Measurements from ENCODE around the gene SP7. TPM values are rescaled to one million over a fixed set of nuclear protein-coding genes. Genes with fewer than 3 reads are reported as not detected.

The SP7 gene
- total and polyA plus RNA-seq, 11 donors = not detected

DNA sequence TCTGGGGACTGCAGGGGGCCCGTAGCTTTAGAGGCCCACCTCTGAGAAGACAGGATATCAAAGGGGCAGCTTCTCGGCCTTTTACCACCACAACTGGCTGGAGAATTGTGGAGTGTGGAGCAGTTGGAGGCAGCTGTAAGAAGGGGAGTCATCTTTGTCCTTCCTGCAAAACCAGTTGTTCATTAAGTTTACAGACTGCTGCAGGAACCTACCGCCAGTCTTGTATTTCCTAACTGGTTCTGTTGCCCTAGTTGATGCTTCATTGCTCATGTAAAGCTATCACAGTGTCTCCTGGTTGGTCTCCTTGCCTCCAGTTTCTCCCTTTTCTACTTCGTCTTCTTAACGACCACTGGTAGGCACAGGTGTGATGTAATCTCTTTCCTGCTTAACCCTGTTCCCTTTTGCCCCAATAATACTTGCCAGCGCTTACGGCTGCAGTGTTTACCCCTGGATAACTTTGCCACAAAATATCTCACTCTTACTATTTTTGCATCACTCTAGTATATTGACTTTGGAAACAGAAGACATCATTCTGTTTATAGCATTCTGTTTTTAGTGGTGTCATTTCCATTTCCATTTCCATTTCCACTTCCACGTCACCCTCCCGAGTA, 56.2 kb downstream of the SP7 start:
- 89 to 94% (median 93%) methylated on average over 8 to 9 of the region's 9 CpGs for WGBS, 4 donors
- no peaks in the 10 kb centered on the region for H3K4me1 ChIP-seq
- TF ChIP-seq POLR2A (IDR thresholded peaks at IDR 0.05) = no peak
- TF ChIP-seq, protein P1, sequence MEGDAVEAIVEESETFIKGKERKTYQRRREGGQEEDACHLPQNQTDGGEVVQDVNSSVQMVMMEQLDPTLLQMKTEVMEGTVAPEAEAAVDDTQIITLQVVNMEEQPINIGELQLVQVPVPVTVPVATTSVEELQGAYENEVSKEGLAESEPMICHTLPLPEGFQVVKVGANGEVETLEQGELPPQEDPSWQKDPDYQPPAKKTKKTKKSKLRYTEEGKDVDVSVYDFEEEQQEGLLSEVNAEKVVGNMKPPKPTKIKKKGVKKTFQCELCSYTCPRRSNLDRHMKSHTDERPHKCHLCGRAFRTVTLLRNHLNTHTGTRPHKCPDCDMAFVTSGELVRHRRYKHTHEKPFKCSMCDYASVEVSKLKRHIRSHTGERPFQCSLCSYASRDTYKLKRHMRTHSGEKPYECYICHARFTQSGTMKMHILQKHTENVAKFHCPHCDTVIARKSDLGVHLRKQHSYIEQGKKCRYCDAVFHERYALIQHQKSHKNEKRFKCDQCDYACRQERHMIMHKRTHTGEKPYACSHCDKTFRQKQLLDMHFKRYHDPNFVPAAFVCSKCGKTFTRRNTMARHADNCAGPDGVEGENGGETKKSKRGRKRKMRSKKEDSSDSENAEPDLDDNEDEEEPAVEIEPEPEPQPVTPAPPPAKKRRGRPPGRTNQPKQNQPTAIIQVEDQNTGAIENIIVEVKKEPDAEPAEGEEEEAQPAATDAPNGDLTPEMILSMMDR (IDR thresholded peaks at IDR 0.05) = no peak

GRCh38 chr12:53279283-53279869, 56.8 kb downstream of the SP7 start:
- H3K4me1 ChIP-seq = no peaks in the 10 kb centered on the region
- H3K27ac ChIP-seq = no peak overlapping the region
- peaks cover 0 to 39% (median 0%) of the 10 kb centered on the region in 9 donors for H3K36me3 ChIP-seq
- H3K4me3 ChIP-seq = no peak overlapping the region
- WGBS, 4 donors = 87 to 93% (median 91%) methylated on average over 2 to 3 of the region's 3 CpGs
- TF ChIP-seq POLR2A (IDR thresholded peaks at IDR 0.05) = no peak
- TF ChIP-seq, protein P1 (IDR thresholded peaks at IDR 0.05) = no peak
- H3K27me3 ChIP-seq = no peaks in the 10 kb centered on the region
- intact Hi-C loops (cut with DNase I) = no loop called here
- H3K9me3 ChIP-seq = no peaks in the 10 kb centered on the region
- ATAC-seq (no peak), DNase-seq (no peak)

More for the DNA sequence above, 56.2 kb downstream of the SP7 start:
- Histone ChIP-seq H3K27ac (no peak overlapping the region), H3K27me3 (no peaks in the 10 kb centered on the region), H3K9me3 (no peaks in the 10 kb centered on the region), H3K4me3 (no peak overlapping the region), H3K36me3 (peaks cover 0 to 41% (median 0%) of the 10 kb centered on the region in 9 donors)
- intact Hi-C loops (cut with DNase I) = no loop called here
- ATAC-seq (no peak), DNase-seq (no peak)

DNA sequence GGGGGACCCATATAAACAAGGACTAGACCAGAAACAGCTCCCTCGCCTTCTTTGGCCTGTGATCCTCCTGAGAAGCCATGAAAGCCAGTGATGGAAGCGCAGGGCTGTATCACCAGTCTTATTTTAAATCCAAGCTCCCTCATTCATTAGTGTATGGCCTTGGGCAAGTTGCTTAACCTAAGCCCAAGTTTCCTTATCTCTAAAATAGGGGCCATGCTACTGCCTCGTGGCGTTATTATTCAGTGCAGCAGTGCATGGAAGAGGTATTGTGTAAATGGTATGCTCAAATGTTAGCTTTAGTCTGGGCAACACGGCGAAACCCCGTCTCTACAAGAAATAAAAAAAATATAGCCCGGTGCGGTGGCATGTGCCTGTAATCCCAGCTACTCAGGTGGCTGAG, 58.2 kb downstream of the SP7 start:
- H3K9me3 ChIP-seq = no peaks in the 10 kb centered on the region
- WGBS, 4 donors = 94 to 98% (median 95%) methylated on average over 9 of the region's 9 CpGs
- no peaks in the 10 kb centered on the region for H3K27me3 ChIP-seq
- TF ChIP-seq POLR2A (IDR thresholded peaks at IDR 0.05) = no peak
- TF ChIP-seq, protein P1 (IDR thresholded peaks at IDR 0.05) = no peak
- ATAC-seq (no peak), DNase-seq (no peak)
- no peak overlapping the region for H3K27ac ChIP-seq
- H3K36me3 ChIP-seq = peaks cover 0 to 26% (median 0%) of the 10 kb centered on the region in 9 donors
- intact Hi-C loops (cut with DNase I) = no loop called here
- H3K4me1 ChIP-seq = no peaks in the 10 kb centered on the region
- H3K4me3 ChIP-seq = no peak overlapping the region

Other genes with a start within 250 kb of the SP7 start
- gene IGFBP6, start 238.7 kb downstream of the SP7 start, total RNA-seq = 100 to 1,000 TPM in 3 of 9 donors, 10 to 100 TPM in 6; 18.3 to 132 (median 42.6) TPM
- gene IGFBP6, start 238.7 kb downstream of the SP7 start, polyA plus RNA-seq = 10 to 100 TPM; 28.8 to 81.6 TPM
- gene SOAT2, start 232.9 kb downstream of the SP7 start, total RNA-seq = under 1 TPM in 2 of 9 donors, not detected in 7; 0.20 to 0.27 TPM
- gene SOAT2, start 232.9 kb downstream of the SP7 start, polyA plus RNA-seq = not detected
- 10 to 100 TPM in 7 of 9 donors, 1 to 10 TPM in 2; 4.8 to 27.4 (median 18.7) TPM for gene ZNF740, start 155.6 kb downstream of the SP7 start, total RNA-seq
- 1 to 10 TPM; 6.1 to 6.7 TPM for gene ZNF740, start 155.6 kb downstream of the SP7 start, polyA plus RNA-seq
- 10 to 100 TPM in 4 of 9 donors, 1 to 10 TPM in 5; 4.3 to 14.8 (median 8.2) TPM for gene CSAD, start 155.4 kb downstream of the SP7 start, total RNA-seq
- 10 to 100 TPM in 1 of 2 donors, 1 to 10 TPM in 1; 4.6 to 26.5 TPM for gene CSAD, start 155.4 kb downstream of the SP7 start, polyA plus RNA-seq
- gene ITGB7, start 129.1 kb downstream of the SP7 start, total RNA-seq = 10 to 100 TPM in 1 of 9 donors, 1 to 10 TPM in 5, under 1 TPM in 3; 0.12 to 11.6 (median 1.4) TPM
- gene ITGB7, start 129.1 kb downstream of the SP7 start, polyA plus RNA-seq = under 1 TPM; 0.50 to 0.75 TPM
- gene RARG, start 104.1 kb downstream of the SP7 start, total RNA-seq = 10 to 100 TPM in 7 of 9 donors, 1 to 10 TPM in 2; 6.4 to 22.5 (median 16.0) TPM
- gene RARG, start 104.1 kb downstream of the SP7 start, polyA plus RNA-seq = 10 to 100 TPM in 1 of 2 donors, 1 to 10 TPM in 1; 7.4 to 10.2 TPM
- 1 to 10 TPM in 2 of 9 donors, under 1 TPM in 7; 0.06 to 6.1 (median 0.43) TPM for gene ESPL1, start 68.1 kb downstream of the SP7 start, total RNA-seq
- under 1 TPM; 0.15 to 0.18 TPM for gene ESPL1, start 68.1 kb downstream of the SP7 start, polyA plus RNA-seq
- gene PFDN5, start 40.8 kb downstream of the SP7 start, total RNA-seq = 100 to 1,000 TPM; 289 to 380 (median 358) TPM
- 100 to 1,000 TPM; 529 to 979 TPM for gene PFDN5, start 40.8 kb downstream of the SP7 start, polyA plus RNA-seq
- 10 to 100 TPM; 32.1 to 37.0 (median 35.0) TPM for gene MYG1, start 36.7 kb downstream of the SP7 start, total RNA-seq
- 10 to 100 TPM; 45.5 to 58.6 TPM for gene MYG1, start 36.7 kb downstream of the SP7 start, polyA plus RNA-seq
- gene AAAS, start 14.7 kb downstream of the SP7 start, total RNA-seq = 10 to 100 TPM; 26.7 to 44.5 (median 37.1) TPM
- 10 to 100 TPM; 32.5 to 32.6 TPM for gene AAAS, start 14.7 kb downstream of the SP7 start, polyA plus RNA-seq
- gene SP1, start 43.8 kb upstream of the SP7 start, total RNA-seq = 10 to 100 TPM; 22.9 to 48.8 (median 34.7) TPM
- 10 to 100 TPM in 1 of 2 donors, 1 to 10 TPM in 1; 7.9 to 13.8 TPM for gene SP1, start 43.8 kb upstream of the SP7 start, polyA plus RNA-seq
- 1 to 10 TPM in 2 of 9 donors, under 1 TPM in 2, not detected in 5; 0.30 to 2.2 (median 0.78) TPM for gene AMHR2, start 87.5 kb upstream of the SP7 start, total RNA-seq
- under 1 TPM in 1 of 2 donors, not detected in 1; 0.57 TPM for gene AMHR2, start 87.5 kb upstream of the SP7 start, polyA plus RNA-seq
- gene PRR13, start 105.4 kb upstream of the SP7 start, total RNA-seq = 100 to 1,000 TPM in 1 of 9 donors, 10 to 100 TPM in 8; 25.7 to 100 (median 53.1) TPM
- gene PRR13, start 105.4 kb upstream of the SP7 start, polyA plus RNA-seq = 100 to 1,000 TPM in 1 of 2 donors, 10 to 100 TPM in 1; 39.5 to 121 TPM
- 100 to 1,000 TPM; 293 to 642 (median 559) TPM for gene PCBP2, start 115.7 kb upstream of the SP7 start, total RNA-seq
- gene PCBP2, start 115.7 kb upstream of the SP7 start, polyA plus RNA-seq = 100 to 1,000 TPM; 290 to 343 TPM
- 10 to 100 TPM in 2 of 9 donors, 1 to 10 TPM in 7; 3.3 to 12.6 (median 4.2) TPM for gene MAP3K12, start 163.1 kb upstream of the SP7 start, total RNA-seq
- 1 to 10 TPM; 4.5 to 6.5 TPM for gene MAP3K12, start 163.1 kb upstream of the SP7 start, polyA plus RNA-seq
- gene TARBP2, start 164.9 kb upstream of the SP7 start, total RNA-seq = 10 to 100 TPM in 5 of 9 donors, 1 to 10 TPM in 4; 7.8 to 19.5 (median 10.1) TPM
- gene TARBP2, start 164.9 kb upstream of the SP7 start, polyA plus RNA-seq = 10 to 100 TPM; 12.6 to 23.5 TPM
- not detected for gene NPFF, start 171.1 kb upstream of the SP7 start, total RNA-seq
- not detected for gene NPFF, start 171.1 kb upstream of the SP7 start, polyA plus RNA-seq